GM12874 (cell line): ENCODE results near the gene KAT6B.

Experiments
- CTCF ChIP-seq: IDR thresholded peaks from 2 replicates; pipeline ENCODE4 v1.5.1; 2011; ENCODE audit warnings: low read depth, mild to moderate bottlenecking, control low read depth, low read length, moderate library complexity; ENCODE audit not compliant: insufficient read depth

KAT6B gene

GRCh38 chr10:74797550-74797949 is 28.9 kb upstream of the KAT6B start:
- TF ChIP-seq CTCF: no peak

GRCh38 chr10:74799721-74800221 is 26.6 kb upstream of the KAT6B start:
- no peak for TF ChIP-seq CTCF

GRCh38 chr10:74801447-74801846 is 25.0 kb upstream of the KAT6B start:
- no peak for TF ChIP-seq CTCF

GRCh38 chr10:74808501-74808900 is 17.9 kb upstream of the KAT6B start:
- no peak for TF ChIP-seq CTCF

GRCh38 chr10:74810087-74810486 is 16.3 kb upstream of the KAT6B start:
- no peak for TF ChIP-seq CTCF

- TF ChIP-seq CTCF: no peak
Observed at GRCh38 chr10:74813381-74814259, 12.8 kb upstream of the KAT6B start.

- no peak for TF ChIP-seq CTCF
Observed at GRCh38 chr10:74814797-74815196, 11.6 kb upstream of the KAT6B start.
